GM19025 (cell line): Measurements from ENCODE around the gene SEC24D.
"Not testable (repeated sequence)": the region's sequence is repeated elsewhere in the genome, so short reads cannot be mapped to it uniquely, and the experiment has no call there.

Experiments used
- ATAC-seq: cut with Tn5 transposase; IDR thresholded peaks from one replicate; pipeline ENCODE4 v1.9.1; 2021; ENCODE audit warnings: mild to moderate bottlenecking, low read depth, moderate library complexity; ENCODE audit not compliant: unreplicated experiment

Gene SEC24D, protein sequence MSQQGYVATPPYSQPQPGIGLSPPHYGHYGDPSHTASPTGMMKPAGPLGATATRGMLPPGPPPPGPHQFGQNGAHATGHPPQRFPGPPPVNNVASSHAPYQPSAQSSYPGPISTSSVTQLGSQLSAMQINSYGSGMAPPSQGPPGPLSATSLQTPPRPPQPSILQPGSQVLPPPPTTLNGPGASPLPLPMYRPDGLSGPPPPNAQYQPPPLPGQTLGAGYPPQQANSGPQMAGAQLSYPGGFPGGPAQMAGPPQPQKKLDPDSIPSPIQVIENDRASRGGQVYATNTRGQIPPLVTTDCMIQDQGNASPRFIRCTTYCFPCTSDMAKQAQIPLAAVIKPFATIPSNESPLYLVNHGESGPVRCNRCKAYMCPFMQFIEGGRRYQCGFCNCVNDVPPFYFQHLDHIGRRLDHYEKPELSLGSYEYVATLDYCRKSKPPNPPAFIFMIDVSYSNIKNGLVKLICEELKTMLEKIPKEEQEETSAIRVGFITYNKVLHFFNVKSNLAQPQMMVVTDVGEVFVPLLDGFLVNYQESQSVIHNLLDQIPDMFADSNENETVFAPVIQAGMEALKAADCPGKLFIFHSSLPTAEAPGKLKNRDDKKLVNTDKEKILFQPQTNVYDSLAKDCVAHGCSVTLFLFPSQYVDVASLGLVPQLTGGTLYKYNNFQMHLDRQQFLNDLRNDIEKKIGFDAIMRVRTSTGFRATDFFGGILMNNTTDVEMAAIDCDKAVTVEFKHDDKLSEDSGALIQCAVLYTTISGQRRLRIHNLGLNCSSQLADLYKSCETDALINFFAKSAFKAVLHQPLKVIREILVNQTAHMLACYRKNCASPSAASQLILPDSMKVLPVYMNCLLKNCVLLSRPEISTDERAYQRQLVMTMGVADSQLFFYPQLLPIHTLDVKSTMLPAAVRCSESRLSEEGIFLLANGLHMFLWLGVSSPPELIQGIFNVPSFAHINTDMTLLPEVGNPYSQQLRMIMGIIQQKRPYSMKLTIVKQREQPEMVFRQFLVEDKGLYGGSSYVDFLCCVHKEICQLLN

DNA sequence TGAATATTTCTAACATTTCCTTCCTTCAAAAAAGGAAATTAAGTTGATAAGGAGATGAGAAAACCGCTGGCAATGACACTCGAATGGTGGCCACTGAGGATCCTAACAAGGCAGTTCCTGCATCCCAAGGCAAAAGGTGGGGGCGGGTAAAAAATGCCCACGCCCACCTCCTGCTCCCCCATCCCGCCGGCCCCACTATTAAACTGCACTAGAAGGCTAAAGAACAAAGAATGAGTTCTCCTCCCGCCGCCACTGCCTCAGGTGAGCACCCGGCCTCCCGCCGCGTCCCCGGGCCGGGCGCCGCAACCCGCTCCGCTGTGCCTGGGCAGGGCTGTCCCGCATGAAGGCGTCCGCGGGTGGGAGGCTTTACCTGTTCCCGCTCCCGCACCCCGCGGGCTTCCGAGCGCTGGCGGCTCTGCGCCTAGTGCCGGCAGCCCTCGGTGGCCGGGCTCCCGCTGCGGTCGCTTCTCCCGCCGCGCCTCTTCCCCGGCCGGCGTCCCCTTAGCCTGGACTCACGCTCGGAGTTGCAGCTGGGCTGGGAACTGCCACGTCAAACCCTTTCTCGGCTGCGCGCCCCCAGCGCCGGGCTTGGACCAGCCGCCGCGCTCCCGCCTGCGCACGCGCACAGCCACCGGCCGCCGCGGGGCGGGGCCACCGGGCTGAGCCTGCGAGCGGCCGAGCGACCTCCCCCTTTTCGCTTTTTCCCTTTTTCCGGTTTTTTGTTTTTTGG lies at the start of gene SEC24D:
SEC24D (minus strand) TSS at position 556 of the 730 bp plus-strand sequence. CDS start 2,430 bp downstream, outside the sequence.
- ATAC-seq: peak; percentile 74

DNA sequence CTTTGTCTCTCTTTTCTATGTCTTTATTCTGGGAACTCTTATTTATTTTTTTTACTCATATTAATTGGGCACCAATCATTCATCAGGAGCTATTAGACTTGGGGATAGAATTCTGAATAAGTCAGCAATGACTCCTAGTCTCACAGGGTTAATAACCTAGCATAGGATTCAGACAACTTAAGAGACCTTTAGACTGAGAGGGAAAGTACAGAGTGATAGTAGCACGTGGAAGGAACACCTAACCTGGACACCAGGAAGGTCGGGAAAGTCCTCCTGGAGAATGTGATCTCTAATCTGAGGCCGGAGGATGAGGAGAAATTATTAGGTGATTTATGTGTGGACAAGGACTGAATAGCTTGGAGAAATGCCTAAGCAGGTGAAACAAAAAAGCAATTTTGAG lies 48.8 kb upstream of the SEC24D start:
- no peak for ATAC-seq

DNA sequence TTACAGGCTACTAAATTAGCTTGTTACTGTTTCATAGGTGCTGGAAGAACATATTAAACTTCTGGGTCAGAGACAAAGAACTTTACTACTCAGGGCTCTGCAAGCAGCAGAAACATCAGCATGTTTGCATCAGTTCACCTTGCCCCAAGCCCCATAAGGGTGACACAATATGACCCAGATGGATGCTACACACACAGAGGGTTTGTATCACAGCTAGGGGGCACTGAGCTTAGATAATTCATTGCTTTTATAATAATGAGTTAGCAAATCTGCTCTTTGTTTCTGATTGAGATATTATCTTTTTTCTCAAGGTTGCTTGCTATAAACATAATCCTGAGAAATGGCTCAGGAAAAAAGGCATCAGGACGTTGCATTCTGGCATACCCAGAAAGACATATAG lies 47.9 kb upstream of the SEC24D start:
- no peak for ATAC-seq

DNA sequence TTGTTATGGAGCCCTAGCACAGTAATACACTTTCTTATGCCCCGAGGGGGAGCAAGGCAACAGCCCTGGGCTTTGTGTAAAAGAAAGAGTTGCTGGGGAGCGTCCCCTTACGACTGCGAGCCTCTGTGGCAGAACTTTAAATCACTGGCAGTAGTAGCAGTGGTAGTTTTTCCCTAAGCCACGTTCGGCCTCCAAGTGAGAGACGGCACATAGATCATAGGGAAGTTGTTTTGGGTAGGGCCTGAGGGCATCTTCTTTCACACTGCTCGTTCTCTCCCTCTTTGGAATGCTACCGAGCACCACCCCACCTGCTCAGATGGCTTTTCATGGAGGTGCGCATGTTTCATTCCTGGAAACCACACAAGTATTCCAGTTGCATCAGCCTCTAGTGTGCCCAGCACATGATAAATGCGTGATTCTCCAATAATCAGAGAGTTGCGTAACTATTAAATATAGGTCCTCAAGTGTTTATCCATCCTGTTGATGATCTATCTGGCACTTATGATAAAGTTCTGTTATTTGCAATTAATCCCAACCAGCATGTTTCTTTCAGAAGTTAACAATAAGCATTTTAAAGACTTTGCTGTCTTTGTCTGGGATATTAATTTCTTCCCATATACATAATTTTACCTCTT lies 45.7 kb upstream of the SEC24D start:
- ATAC-seq: no peak

DNA sequence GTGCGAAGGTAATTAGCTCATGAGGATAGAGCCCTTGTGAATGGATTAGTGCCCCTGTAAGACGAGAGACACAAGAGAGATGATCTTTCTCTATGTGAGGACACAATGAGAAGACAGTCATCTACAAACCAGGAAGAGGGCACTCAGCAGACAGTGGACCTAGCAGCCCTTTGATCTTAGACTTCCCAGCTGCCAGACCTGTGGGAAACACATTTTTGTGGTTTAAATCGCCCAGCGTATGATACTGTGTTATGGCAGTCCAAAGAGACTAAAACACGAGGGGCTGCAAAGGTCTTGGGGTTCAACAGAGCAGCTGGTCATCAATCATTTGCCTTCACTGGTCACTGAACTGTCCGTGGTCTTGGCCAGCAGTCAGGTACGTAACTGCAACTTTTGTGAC lies 43.5 kb upstream of the SEC24D start:
- no peak for ATAC-seq

DNA sequence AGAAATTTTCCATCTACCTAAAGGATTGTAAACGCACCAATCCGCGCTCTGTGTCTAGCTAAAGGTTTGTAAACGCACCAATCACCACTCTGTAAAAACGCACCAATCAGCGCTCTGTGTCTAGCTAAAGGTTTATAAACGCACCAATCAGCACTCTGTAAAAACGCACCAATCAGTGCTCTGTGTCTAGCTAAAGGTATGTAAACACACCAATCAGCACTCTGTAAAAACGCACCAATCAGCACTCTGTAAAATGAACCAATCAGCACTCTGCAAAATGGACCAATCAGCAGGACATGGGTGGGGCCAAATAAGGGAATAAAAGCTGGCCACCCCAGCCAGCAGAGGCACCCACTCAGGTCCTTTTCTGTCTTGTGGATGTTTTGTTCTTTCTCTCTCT lies 42.6 kb upstream of the SEC24D start:
- not testable (repeated sequence) for ATAC-seq

DNA sequence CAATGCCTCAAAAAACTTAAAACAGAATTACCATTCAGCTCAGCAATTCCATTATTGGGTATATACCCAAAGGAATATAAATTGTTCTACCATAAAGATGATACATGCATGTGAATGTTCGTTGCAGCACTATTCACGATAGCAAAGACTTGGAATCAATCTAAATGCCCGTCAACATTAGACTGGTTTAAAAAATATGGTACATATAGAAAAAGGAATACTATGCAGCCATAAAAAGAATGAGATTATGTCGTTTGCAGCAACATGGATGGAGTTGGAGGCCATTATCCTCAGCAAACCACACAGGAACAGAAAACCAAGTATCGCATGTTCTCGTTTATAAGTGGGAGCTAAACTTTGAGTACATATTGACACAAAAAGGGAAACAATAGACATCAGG lies 41.9 kb upstream of the SEC24D start:
- no peak for ATAC-seq

DNA sequence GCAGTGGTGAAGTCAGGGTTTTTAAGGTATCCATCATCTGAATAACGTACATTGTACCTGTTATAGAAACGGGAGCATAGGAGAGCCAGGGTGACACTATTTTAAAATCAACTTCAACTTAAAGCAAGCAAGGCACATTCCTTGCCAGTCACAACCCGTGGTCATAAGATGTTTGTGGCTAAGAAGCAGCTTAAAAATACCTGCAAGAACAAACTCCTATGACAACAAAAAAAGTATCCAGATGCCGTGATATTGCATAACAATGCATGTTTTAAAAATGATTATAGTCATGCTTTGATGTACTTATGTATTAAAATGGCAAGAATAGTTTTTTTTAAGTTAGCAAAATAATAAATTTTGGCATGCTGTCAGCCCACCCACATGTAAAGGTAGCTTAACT lies 36.3 kb upstream of the SEC24D start:
- ATAC-seq: no peak

DNA sequence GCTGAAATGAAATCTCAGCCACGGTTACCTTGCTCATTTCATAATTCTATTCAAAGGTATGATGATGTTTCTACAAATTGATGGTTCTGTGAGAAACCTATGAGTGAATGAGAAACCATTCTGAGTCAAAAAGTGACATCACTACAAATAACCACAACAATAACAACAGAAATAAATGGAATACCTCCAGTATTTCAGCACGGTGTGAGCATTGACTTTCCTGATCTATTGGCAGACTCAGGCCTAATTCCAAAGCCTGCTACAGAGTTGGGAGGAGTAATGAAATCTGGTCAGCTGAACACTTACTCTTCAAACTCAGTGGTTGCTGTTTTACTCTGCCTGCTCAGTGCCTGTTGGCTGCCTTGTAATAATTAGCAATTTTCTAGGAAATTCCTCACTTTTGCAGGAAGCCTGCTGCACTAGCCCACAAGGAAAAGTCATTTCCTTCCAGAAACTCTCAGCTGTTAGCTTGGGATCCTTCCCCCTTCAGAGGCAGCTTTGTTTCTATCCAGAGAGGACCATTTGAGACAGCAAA lies 33.9 kb upstream of the SEC24D start:
- ATAC-seq: no peak

DNA sequence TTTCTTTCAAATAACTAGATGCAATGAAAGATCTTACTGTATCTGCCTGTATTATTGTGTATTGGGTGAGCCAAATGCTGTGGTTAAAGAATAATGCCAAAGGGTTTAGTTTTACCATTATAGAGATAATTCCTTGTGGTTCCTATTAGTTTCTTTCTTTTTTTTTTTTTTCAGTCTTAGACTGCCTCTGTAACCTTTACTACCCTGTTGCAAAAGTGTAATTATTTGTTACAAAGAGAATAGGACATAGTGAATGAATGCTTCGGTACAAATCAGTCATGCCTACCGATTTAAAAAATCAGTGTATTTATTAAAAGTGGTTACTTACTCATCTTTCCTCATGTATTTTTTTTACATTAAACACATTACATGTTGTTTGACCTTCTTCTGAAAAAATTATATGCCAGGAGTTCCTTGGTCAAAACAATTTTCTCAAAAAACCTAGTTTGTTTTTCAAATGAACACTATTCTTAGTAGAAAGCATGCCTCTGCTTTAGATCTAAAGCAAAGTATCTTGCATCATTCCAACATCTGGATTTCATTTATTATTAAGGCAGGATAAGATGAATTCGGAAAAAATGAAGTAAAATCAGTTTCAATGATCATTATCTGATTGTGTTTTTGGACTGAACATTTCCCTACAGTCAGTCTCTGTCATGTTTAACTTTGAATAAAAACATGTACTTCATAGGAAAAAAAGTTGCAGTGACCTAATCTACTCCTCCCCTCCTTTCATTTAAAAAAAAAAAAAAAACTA lies 31.6 kb upstream of the SEC24D start:
- no peak for ATAC-seq

DNA sequence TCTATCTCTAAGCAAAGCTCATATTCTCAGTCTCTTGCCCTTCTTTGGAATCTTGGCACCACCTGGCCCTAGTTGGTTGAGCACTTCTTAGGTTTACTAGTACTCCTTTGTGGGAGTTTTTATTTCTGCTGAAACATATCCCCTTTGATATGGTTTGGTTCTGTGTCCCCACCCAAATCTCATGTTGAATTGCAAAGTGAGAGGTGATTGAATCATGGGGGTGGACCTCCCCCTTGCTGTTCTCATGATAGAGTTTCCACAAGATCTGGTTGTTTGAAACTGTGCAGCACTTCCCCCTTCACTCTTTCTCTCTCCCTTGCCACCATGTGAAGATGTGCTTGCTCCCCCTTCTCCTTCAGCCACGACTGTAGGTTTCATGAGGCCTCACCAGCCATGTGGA lies 30.5 kb upstream of the SEC24D start:
- ATAC-seq: no peak

DNA sequence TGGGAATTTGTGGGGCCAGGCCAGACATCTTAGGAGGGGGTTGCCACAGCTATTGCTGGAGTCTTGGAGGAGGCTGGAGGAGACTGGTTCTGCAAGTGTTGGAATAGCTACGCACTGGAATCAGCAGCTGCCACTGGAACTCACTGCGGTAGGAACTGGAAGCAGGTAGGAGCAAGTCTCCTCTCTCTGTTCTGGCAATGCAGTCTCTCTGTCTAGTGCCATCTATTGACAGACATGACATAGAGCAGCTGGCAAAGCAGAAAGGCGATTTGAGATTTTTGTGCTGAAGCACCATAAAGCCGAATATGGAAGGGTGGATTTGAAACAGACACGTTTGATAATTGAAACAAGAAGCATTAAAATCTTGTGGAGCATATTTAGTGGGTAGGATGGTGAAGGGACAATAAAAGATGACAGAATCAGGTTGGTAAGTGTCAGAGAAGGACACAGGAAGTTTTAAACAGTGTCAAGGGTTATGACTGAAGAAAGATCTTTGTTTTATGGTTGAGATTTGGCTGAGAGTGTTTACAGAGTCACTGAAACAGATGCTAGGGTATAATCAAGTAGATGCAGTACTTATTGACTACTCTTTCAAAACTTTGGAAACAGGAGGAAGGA lies 29.3 kb upstream of the SEC24D start:
- ATAC-seq: no peak

DNA sequence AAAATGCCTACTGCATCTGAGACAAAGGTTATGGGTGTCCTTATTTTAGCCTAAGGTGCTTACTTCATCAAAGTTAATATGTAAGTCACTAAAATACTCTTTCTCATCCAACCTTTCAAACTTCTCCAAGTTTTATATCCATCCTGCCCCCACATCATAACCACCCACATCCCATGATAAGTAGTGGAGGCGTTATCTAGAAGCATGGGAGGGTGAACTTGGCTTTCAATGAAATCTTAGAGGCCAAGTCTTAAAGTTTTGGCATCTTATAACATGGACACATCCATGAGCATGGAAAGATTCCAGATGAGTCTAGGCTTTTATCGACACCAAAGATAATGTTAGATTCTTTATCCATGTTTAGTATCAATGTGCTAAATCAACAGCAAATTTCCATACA lies 22.9 kb upstream of the SEC24D start:
- no peak for ATAC-seq

DNA sequence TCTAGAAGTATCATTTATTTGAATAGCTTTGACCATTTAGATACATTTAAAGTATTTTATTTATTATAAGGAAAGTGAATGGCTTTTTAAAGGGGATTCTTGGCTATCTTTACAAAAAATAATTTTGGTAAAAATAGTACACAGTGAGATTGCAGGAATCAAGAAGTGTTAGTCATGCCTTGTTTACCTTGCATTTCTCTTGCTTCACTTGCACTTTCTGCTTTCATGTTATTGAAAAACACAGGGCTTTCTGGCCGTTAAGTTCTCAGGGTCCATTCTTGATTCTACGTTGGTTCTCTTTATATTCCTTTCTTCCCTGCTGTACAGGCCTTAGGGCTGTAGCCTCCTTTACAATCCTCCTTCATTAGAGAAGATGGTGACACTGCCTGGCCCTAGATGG lies 21.8 kb upstream of the SEC24D start:
- no peak for ATAC-seq

DNA sequence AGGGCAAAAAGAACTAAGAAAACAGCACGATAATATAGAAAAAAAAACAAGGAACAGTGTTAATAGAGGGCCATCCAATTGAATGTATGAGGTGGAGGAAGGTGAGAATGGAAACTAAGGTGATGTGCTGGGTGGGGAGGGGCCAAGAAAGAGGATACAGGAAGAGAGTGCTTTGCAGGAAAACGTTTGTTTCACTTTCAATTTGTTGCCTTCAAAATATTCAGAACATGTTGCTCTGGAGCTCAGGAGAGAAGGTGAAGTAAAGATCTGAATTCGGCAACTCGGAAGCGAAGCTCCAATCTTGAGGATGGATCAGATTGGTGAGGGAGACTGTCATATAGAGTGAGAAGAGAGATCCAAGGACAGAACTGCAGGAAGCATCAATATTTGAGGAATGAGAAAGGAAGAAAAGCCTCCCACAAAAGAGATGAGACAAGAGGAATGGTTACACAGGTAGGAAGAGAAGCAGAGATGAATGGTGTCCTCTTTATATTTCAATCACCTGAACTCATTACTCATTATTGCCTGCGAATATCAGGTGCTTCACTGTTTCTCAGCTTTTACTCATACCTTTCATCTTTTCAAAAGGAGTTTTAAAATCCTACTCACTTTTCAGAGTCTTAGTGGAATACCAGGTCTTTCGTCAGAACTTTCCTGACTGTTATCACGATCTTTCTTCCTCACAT lies 14.7 kb upstream of the SEC24D start:
- ATAC-seq: peak; percentile 94

DNA sequence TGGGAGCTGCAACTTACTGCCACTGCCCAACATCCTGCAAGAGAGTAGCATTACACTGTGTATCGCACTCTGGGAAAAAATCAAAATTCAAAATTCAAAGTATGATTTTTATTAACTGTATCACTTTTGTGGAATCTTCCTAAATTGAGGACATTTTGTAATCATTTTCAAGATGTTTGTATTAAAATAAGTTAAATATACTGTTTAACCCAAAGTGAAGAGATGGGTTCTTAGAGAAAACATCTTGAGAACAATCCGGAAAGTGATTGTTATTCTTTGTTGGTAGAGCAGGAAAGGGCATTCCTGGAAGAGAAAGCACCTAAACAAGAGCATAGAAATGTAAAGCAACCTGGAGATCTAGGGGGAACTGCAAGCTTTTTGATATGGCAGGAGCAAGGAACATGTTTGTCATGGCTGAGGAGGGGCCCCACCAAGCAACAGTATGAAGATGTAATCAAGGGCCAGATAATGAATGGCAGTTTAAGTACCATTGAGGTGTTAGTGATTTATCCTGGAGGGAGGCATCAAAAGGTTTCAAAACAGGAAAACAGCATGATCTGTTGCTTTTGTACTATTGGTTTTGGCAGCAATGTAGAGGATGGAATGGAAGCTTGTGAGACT lies 14.1 kb upstream of the SEC24D start:
- no peak for ATAC-seq

DNA sequence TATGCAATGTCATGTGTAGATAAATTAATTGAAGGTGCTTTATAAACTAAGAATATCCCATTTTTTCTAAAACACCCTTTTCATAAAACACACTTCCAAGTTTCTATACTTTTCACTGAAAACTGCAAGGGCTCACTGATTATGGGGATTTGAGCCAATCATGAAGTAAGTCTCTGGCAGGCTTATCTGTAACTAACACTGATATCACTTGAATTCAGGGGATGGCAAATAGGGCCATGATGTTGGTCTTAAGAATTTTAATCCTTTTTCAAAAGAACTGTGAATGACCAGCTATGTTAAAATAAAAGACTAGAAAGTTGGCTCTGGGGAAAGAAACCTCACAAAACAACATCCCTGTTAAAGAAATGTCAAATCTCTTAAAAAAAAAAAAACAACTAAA lies 13.0 kb upstream of the SEC24D start:
- ATAC-seq: no peak

DNA sequence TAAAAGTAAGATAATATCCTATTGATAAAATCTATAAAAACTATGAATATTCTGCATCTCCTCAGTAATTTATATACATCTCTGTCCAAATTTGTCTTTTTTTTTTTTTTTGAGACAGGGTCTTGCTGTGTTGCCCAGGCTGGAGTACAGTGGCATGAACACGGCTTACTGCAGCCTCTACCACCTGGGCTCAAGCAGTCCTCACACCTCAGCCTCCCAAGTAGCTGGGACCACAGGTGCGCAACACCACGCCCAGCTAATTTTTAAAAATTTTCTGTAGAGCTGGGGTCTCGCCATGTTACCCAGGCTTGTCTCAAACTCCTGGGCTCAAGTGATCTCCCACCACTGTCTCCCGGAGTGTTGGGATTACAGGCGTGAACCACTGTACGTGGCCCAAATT lies 12.3 kb upstream of the SEC24D start:
- ATAC-seq: no peak
